ENCODE measurements around the gene EIF4E3.
A peak's percentile ranks its signal among the peaks of the same experiment; 100 is the strongest.

- TF ChIP-seq CTCF (IDR thresholded peaks at IDR 0.05) (no peak), EZH2 (IDR thresholded peaks at IDR 0.05) (no peak), EZH2phosphoT487 (IDR thresholded peaks at IDR 0.05) (peak; percentile 30)
Observed at GRCh38 chr3:71754610-71755253, 29.5 kb upstream of the EIF4E3 start.
